ENCODE measurements around the gene AP2M1.

AP2M1 gene

DNA sequence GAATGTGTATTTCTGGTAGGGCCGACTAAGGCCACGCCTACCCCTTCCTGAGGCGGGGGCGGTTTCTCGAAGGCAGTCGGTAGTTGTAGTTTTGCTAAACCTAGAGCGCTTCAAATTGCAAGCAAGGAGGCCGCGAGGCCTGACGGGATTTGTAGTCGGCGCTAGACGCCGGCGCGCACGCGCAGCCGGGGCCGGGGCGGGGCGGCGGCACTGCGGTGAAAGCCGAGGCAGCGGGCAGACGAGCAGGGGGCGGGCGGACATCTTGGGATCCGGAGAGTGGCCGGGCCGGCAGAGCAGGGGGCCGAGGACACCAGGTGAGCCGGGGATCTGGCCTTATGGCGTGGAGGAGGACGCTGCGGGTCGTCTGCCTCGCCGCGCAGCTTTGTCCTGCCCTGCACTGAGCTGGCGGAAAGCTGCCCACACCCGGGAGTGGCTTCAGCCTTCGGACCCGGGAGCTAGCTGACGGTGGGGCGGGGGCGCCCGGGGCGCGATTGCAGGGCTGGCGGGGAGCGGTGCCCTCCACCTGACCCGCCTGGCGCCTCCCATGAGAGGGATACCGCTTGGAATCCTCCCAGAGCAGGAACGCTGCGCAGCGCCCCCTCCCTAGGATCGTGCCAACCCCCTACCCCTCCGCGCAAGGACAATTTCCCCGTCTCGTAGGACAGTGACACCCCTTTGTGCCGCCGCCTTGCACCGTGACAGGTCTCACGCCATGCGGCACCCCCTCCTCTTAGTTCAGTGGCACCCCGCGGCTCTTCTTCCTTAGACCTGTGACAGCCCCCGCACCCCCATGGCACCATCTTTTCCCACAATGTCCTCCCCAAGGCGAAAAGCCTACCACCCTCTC is at the start of gene AP2M1:
Gene AP2M1, plus strand, starts transcription at position 210 of the 847 bp plus-strand sequence. CDS start 2,139 bp downstream, outside the sequence.
- ChIA-PET POLR2A (interaction anchor here (1.0 to 3.0 kb wide), 3 partner anchors 11 to 40 kb away, joined by 3 to 13 read pairs (median 4); partner anchors contain the start of genes ABCF3 and EIF2B5), CTCF (no interaction called here)
- TF ChIP-seq TARDBP (IDR thresholded peaks at IDR 0.05) (no peak), ZNF384 (IDR thresholded peaks at IDR 0.05) (peak; percentile 68), ELF4 (IDR thresholded peaks at IDR 0.05) (0 out of 2 replicates have a peak, but pooled peaks have one; percentile 23)
- DNase-seq (ENCODE audit: extremely low spot score) = peak; percentile 88

GRCh38 chr3:184126006-184126405 is 48.6 kb upstream of the AP2M1 start:
- TF ChIP-seq FOXA1 (IDR thresholded peaks at IDR 0.05) (no peak), HDGF (IDR thresholded peaks at IDR 0.05; ENCODE audit: borderline replicate concordance) (no peak), ZNF384 (IDR thresholded peaks at IDR 0.05) (no peak), ELF4 (IDR thresholded peaks at IDR 0.05) (no peak), SUZ12 (IDR thresholded peaks at IDR 0.05) (no peak), BHLHE40 (IDR thresholded peaks at IDR 0.05; ENCODE audit: borderline replicate concordance) (no peak), FOXM1 (IDR thresholded peaks at IDR 0.05; ENCODE audit: borderline replicate concordance) (no peak), ARNT (IDR thresholded peaks at IDR 0.05) (no peak), SP1 (IDR thresholded peaks at IDR 0.05) (no peak), CTBP1 (IDR thresholded peaks at IDR 0.05; ENCODE audit: borderline replicate concordance) (no peak), PKNOX1 (IDR thresholded peaks at IDR 0.05) (no peak), NFRKB (IDR thresholded peaks at IDR 0.05) (no peak)
- ChIA-PET CTCF (no interaction called here), POLR2A (no interaction called here)
- no peak for DNase-seq (ENCODE audit: extremely low spot score)

- POLR2A ChIA-PET = no interaction called here
- no peak for TF ChIP-seq FOXK2 (IDR thresholded peaks at IDR 0.05)
- TF ChIP-seq TARDBP (IDR thresholded peaks at IDR 0.05) = no peak
- TF ChIP-seq FOXA1 (IDR thresholded peaks at IDR 0.05) = no peak
- no peak for TF ChIP-seq CTBP1 (IDR thresholded peaks at IDR 0.05; ENCODE audit: borderline replicate concordance)
- no peak for TF ChIP-seq PKNOX1 (IDR thresholded peaks at IDR 0.05)
- no peak for TF ChIP-seq NFRKB (IDR thresholded peaks at IDR 0.05)
- peak; percentile 27 for DNase-seq (ENCODE audit: extremely low spot score)
- CTCF ChIA-PET = no interaction called here
These were observed 45.6 kb upstream of the AP2M1 start for GRCh38 chr3:184129012-184129411.

DNA sequence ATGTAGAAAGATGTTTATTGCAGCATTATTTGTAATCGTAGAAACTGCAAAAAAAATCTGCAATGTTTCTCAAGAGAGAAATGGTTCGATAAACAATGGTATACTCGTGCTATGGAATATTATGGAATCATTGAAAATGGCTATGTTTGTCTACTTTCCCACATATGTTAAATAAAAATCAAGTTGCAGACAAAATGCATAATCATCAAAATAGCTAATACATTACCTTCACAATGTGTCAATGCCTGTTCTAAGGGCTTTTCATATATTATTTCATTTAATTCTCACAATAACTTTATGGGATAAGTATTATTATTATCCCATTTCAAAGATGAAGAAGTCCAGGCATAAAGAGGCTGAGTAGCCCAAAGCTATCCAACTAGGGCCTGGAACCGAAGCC is 41.7 kb upstream of the AP2M1 start:
- ChIA-PET POLR2A (no interaction called here), CTCF (interaction anchor here (0.7 kb wide), 1 partner anchor 161 kb away, joined by 3 read pairs; no protein-coding TSS in a partner anchor)
- TF ChIP-seq L3MBTL2 (conservative IDR thresholded peaks at IDR 0.05) (no peak), SP1 (IDR thresholded peaks at IDR 0.05) (no peak), CTBP1 (IDR thresholded peaks at IDR 0.05; ENCODE audit: borderline replicate concordance) (no peak), FOXM1 (IDR thresholded peaks at IDR 0.05; ENCODE audit: borderline replicate concordance) (no peak), BHLHE40 (IDR thresholded peaks at IDR 0.05; ENCODE audit: borderline replicate concordance) (no peak), ZNF384 (IDR thresholded peaks at IDR 0.05) (no peak), FOXK2 (IDR thresholded peaks at IDR 0.05) (no peak), ARNT (IDR thresholded peaks at IDR 0.05) (no peak), SUZ12 (IDR thresholded peaks at IDR 0.05) (no peak), PKNOX1 (IDR thresholded peaks at IDR 0.05) (no peak), NFRKB (IDR thresholded peaks at IDR 0.05) (no peak), LEF1 (IDR thresholded peaks at IDR 0.05; ENCODE audit: borderline replicate concordance) (no peak), ELF4 (IDR thresholded peaks at IDR 0.05) (no peak), TARDBP (IDR thresholded peaks at IDR 0.05) (no peak), FOXA1 (IDR thresholded peaks at IDR 0.05) (no peak), HDGF (IDR thresholded peaks at IDR 0.05; ENCODE audit: borderline replicate concordance) (no peak)
- DNase-seq (ENCODE audit: extremely low spot score) = no peak

DNA sequence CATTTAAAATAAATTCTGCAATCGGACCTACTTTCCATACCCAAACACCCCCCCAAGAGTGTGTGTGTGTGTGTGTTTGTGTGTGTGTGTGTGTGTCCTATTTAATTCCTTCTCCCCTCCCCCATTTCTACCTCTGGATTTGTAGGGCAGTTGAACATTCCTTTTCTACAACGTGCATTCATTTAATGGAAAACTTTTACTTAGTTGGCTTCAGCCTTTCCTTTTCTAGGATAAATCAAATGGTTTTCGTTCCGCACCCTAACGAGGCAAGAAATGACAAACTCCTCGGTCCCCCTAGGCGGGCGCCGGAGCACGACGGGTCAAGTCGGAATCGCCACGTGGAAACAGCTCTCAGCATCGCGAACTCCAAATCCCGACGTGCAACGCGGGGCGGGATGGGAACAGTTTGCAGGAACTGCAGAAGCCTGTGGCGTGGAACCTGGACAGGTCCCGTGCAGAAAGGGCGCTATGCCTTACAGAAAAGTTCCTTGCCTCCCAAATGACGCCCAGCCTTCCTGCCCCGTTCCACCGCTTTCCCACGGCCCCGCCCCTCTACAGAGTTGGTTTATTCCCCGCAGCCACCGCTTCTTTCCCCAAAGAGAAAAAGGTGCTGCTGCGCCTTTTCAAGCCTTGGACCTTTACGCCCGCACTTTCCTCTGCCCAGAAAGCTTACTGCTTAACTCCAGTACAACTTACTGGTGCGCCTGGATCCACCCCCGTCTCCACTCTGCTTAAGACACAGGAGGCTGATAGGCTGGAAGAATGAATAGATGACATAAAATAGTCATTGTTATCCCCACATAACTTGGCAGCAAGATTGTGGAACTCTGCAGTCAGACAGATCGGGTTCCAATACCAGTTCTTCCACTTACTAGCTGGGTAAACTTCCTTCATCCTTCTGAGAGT is 40.6 kb upstream of the AP2M1 start:
- TF ChIP-seq ELF4 (IDR thresholded peaks at IDR 0.05) (no peak), L3MBTL2 (conservative IDR thresholded peaks at IDR 0.05) (peak; percentile 96)
- peak; percentile 69 for DNase-seq (ENCODE audit: extremely low spot score)
- ChIA-PET POLR2A (interaction anchor here (0.7 to 1.9 kb wide), 16 partner anchors 11 to 236 kb away, joined by 3 to 15 read pairs (median 3); partner anchors contain the start of gene DVL3), CTCF (interaction anchor here (0.7 kb wide), 1 partner anchor 160 kb away, joined by 3 read pairs; no protein-coding TSS in a partner anchor)

- no peak for TF ChIP-seq SP1 (IDR thresholded peaks at IDR 0.05)
- TF ChIP-seq ZNF384 (IDR thresholded peaks at IDR 0.05) = no peak
- TF ChIP-seq TARDBP (IDR thresholded peaks at IDR 0.05) = no peak
- no peak for TF ChIP-seq ELF4 (IDR thresholded peaks at IDR 0.05)
- no peak for TF ChIP-seq NFRKB (IDR thresholded peaks at IDR 0.05)
- TF ChIP-seq FOXM1 (IDR thresholded peaks at IDR 0.05; ENCODE audit: borderline replicate concordance) = no peak
- no peak for TF ChIP-seq FOXK2 (IDR thresholded peaks at IDR 0.05)
- no peak for TF ChIP-seq L3MBTL2 (conservative IDR thresholded peaks at IDR 0.05)
- ChIA-PET POLR2A (interaction anchor here (0.7 to 1.9 kb wide), 14 partner anchors 10 to 125 kb away, joined by 3 to 15 read pairs (median 3); partner anchors contain the start of genes AP2M1 and DVL3), CTCF (no interaction called here)
- no peak for DNase-seq (ENCODE audit: extremely low spot score)
These were observed 39.9 kb upstream of the AP2M1 start for GRCh38 chr3:184134746-184135148.
